ENCODE measurements around the gene AFF3.

Gene AFF3

GRCh38 chr2:99648906-99649789 lies 493.2 kb downstream of the AFF3 start:
- DNase-seq = no peak

DNA sequence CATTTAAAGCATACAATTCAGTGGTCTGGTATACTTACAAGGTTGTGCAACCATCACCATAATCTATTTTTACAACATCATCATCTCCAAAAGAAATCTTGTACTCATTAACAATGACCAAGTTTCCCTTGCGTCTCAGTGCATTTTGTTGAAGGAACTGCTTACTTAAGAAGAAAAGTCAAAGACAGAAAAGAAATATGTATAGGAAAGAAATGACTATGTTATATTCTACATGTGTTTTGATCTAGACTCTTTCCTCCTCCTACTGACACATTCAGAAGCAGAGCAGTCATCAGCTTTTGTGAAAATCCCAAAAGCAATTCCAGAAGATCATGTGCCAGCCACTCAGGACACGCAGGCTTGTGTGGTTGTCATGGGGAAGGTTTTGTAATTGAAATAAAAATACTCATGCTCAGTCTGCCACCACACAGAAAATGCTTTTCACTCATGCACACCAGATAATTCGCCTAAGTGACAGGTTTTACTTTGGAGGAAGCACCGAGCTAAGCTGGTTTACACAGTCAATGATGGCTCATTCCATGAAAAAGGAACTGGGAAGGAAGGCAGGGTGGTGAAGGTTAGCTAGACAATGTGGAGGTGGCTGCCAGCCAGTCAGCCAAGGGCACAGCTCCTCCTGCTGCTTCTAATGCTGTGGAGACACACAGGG lies 494.1 kb downstream of the AFF3 start:
- DNase-seq = no peak

DNA sequence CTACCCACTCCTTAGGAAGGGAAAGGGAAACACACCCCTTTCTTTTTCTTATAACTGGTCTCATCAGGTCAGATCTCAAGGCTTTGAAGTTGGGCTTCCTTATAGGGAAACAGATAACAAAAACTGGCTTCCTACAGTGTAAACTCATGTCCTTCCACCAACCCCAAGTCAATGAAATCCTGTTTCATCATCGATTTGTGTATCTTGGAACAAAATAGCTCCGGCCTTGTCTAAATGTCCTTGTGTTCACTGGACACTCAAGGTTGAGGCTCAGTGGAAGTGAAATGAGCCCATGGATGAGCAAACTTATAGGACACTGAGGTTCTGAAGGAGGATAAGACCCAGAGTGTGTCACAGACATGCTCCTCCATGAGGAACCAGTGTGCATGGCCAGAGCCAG lies 496.4 kb downstream of the AFF3 start:
- no peak for DNase-seq

GRCh38 chr2:99644419-99644787 lies 498.0 kb downstream of the AFF3 start:
- DNase-seq = no peak

DNA sequence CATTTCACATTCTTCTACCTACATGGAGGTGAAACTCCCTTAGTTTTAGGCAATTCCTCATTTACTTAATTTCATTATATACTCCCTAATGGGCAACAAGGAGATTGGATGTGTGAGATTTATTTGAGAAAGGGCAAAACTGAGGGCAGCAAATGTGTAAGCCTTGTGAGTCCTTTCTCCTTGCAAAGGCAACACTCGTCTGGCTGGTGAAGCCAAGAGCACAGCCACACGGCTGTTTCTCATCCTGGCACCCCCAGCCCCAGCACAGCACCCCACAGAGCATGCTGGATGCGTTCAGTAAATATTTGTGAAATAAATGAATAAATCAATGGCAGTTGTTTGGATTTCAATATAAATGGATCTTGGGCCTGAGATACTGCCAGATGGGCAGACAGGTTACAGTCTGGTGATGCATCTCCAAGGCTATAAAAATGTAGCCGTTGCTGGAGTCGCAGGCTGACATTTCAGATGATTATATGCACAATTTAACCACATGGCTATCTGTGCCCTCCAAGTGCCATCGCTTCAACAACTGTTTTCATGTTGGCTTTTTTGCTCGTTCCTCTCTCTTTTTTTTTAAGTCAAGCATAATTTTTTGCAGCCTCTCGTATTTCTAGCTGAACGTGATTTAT lies 498.5 kb downstream of the AFF3 start:
- no peak for DNase-seq

GRCh38 chr2:99641999-99642398 lies 500.4 kb downstream of the AFF3 start:
- no peak for DNase-seq

GRCh38 chr2:99640635-99641151 lies 501.7 kb downstream of the AFF3 start:
- DNase-seq = no peak

GRCh38 chr2:99638791-99639190 lies 503.6 kb downstream of the AFF3 start:
- no peak for DNase-seq

DNA sequence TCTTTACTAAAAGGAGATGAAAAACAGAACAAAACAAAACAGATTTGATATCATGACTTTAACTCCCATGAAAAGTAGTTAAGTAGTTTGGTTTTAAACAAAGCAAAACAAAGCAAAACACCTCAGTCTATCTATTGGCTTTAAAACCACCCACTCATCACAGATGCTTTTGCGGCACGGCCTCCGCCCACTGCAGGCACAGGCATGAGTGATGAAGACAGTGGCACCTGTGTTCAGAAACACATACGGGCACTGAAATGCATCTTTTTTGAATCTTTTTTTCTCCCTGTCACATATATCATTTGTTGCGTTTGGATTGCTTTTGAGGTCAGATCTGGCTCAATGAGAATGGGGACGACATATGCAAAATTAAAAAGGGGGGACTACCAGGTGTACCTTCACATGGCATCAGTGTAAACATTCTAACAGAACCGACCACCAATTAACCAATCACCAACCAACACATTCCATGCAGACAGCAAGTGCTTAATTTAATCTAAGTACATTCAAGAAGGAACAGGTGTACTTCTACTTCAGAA lies 505.2 kb downstream of the AFF3 start:
- no peak for DNase-seq

DNA sequence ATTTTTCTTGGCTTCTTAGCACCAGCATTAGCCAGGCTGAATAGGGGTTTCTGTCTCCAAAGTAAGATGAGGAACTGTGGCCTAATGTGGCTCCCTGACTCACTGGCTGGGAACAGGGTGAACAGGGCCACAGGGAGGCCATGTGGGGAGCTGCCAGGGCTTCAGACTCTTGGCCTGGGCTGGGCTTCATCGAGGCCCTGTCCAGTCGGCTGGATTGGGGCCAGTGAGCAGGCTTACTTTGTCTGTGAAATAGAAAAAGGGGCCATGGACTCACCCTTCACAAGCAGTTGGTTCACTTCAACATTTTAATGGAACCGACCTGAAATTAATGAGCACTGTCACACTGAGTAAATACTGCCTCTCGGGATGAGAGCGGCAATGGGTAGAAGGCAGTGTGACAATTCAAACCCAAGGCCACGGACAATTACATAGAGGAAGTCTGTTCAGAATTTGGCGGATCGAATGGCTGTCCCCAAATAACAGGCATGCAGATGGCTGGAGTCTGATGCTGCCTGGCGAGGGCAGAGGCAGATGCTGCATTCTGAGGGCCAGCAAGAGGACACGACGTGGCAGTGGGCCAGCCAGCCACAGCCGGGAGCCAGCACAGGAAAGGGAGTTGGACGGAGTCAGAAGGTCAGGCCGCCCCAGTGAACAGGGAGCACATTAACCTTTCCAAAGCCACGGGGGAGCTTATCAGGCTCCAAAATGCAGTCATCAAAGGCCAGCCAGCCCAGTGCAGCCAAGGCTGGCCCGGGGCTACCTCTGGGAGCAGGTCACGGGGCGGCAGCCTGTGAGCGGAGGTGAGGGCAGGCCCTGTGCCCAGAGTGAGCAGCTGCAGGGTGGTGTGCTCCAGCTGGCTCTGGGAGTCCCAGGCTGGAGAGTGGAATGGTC lies 506.0 kb downstream of the AFF3 start:
- no peak for DNase-seq

GRCh38 chr2:99635710-99636109 lies 506.7 kb downstream of the AFF3 start:
- DNase-seq = no peak

GRCh38 chr2:99634234-99634633 lies 508.2 kb downstream of the AFF3 start:
- no peak for DNase-seq

DNA sequence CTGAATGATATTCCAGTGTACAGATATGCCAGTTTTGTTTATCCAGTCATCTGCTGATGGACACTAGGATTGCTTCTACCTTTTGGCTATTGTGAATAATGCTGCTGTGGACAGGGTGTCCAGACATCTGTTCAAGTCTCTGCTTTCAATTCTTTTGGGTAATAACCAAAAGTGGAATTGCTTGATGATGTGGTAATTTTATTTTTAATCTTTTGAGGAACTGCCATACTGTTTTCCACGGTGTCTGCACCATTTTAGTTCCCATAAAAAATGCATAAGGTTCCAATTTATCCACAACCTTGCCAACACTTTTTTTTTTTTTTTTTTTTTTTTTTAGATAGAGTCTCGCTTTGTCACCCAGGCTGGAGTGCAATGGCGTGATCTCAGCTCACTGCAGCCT lies 510.7 kb downstream of the AFF3 start:
- DNase-seq = no peak

DNA sequence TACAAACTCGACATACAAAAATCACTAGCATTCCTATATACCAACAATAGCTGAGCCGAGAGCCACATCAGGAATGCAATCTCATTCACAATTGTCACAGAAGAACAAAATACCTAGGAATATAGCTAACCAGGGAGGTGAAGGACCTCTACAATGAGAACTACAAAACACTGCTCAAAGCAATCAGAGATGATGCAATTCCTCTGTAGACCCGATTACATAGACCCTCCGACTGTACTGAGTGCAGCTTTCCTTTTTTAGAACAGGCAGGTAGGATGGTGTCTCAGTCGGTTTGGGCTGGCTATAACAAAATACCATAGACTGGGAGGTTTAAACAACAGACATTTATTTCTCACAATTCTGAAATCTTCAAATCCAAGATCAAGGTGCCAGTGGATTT lies 513.1 kb downstream of the AFF3 start:
- no peak for DNase-seq

- no peak for DNase-seq
Observed at GRCh38 chr2:99626158-99626557, 516.2 kb downstream of the AFF3 start.

GRCh38 chr2:99624677-99625076 lies 517.7 kb downstream of the AFF3 start:
- DNase-seq = no peak

DNA sequence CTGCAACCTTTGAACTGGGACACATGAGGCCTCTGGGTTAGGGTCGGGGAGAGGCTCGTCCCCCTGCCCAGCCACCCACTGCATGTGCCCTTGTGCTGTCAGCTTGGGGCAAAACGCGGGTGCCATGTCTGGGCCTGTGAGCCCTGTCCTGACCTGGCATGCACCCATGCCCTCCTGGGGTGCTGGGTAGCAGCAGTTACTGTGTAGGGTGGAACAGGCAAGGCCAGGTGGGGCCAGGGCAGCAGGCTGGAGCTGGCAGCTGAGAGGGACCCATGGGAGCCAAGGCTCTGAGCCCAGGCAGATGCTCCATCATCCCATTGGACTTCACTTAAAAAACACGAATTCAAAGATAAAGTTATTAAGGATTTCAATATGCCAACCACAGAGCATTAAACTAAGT lies 518.8 kb downstream of the AFF3 start:
- no peak for DNase-seq

- DNase-seq = no peak
Observed at GRCh38 chr2:99623035-99623434, 519.4 kb downstream of the AFF3 start.

DNA sequence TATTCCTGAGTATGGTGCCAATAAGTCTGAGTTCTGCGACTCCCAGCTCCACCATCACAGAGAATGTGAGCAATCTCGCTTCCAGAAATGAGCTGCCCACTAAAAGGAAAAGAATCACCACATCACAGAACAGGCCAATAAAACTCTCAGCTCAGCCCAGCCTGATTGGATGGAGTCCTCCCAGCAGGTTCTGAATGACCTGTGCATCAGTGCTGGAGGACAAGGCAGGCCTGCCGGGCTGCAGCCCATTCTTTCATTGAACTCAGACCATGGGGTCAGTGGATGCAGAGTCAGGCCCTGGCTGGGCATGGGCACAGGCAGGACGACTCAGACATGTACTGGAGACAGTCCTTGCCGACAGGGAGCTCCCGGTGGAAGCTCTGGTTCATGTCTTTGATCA lies 519.9 kb downstream of the AFF3 start:
- DNase-seq = no peak

DNA sequence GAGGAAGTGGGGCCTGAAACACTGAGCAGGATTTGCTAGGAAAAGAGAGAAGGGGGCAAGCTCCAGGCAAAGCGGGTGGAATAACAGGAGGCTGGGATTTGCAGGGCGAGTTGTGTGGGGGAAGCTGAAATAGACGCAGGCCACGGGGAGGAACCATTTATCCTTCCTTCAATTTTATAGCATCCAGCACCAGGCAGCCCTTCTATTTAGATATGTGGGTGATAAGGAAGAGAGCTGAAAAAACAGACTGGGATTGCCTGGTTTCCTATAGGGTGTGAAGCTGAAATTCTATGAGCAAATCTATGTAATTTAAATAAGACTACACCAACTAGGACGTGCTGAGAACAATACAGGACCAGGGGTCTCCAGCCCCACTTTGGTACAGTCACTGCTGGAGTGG lies 520.6 kb downstream of the AFF3 start:
- DNase-seq = no peak

- DNase-seq = no peak
Observed at GRCh38 chr2:99621106-99621505, 521.3 kb downstream of the AFF3 start.

GRCh38 chr2:99619151-99619550 lies 523.2 kb downstream of the AFF3 start:
- no peak for DNase-seq

All from CD4-positive, alpha-beta T cell treated with Interleukin-17A for 4 hours (primary cell).